Left forelimb (tissue), 1 donor: ENCODE measurements around the gene TMEM18.
"Not testable (repeated sequence)": the region's sequence is repeated elsewhere in the genome, so short reads cannot be mapped to it uniquely, and the experiment has no call there.

Experiments
- DNase-seq: peaks from one replicate; pipeline ENCODE4 v3.0.0-alpha.2; 2018; ENCODE audit warnings: low spot score

TMEM18 gene

DNA sequence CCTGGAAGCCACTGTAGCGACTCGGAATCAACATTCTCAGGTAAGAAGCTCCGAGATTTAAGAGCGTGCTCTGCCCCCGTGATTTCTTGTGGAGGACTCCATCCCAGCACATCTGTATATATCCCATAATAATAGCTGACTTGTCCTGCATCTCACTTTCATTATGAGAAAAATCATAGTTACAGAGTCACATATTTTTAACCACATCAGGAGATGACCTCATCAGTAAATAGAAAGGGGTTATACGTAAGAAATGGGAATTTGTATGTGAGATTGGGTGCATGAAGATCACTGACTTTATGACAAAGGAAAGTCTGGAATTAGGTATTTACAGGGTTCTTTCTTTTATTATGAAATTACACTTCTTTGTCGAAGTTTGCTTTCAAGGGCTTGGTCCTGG, 16.4 kb upstream of the TMEM18 start:
- DNase-seq = no peak

DNA sequence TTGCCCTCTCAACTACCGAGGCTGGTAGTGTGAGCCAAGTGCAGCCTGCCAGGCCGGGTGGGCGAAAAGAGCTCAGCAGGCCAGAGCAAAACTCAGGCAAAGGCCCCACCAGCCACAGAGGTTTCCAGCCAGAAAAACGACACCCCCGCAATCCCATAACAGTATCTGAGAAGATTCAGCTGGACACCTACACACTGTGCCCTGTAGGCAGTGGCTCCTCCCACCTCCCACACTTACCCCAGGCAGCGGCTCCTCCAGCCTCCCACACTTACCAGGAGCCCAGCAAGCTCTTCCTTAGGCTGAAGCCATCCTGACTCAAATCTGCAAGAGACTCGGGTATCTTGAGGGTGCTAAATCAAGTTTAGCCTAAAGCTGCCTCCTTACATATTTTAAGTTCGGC, 15.6 kb upstream of the TMEM18 start:
- no peak for DNase-seq

DNA sequence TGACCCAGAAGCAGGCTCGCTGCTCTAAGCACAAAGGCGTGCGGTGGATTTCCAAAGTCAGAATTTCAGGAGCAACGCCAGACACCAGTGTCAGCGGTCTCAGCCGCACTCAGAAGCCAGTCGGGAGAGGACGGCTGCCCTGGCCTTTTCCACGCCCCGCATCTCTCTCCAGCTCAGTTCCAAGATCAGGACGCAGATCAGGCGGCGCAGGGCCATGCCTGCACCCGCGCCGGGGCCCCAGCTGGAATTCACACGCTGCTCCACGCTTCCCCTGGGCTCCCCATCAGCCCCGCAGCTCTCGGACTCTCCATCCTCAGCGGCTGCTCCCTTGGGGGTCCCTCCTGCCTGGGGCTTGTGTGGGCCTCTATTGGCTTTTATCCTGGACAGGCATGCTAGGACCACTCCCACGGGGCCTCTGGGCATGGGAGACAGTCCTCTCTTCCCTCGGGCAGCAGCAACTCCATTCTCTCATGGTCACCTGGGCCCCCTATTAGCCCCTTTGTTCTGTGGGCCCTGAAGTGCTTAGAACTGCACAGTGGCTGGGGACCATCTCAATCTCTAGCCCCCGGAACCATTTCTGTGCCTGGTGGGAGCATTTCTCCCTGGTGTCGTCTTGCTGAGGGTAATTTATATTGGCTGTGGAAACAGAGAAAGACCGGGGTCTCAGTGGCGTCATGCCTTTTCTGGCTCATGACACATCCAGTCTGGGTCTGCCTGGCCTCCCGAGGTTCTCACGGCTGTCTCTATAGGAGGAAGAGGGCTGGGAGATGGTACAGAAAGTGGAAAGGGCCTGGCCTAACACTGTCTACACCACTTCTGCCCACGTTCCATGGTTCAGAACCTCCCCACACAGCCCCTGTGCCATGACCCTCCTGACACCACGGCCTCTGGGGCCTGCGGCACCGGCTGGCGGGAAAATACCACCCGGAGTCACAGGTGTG, 14.9 kb upstream of the TMEM18 start:
- no peak for DNase-seq

DNA sequence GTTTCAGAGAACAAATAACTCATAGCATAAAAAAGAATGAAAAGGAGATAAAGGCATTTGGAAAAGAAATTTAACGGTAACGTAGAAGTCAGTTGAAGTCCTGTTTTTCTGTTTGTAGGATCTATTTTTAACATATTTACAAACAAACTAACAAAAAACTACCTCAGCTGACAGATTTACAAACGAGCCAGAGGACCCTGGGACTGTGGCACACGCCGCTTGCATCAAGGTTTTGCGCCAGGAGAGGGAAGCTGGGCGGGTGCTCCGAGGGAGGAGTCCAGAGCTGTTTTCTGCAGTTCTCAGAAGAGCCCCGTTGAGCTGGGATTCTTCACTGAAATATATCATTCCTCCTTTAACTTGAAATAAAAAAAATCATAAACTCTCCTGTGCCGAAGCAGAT, 13.6 kb upstream of the TMEM18 start:
- no peak for DNase-seq

DNA sequence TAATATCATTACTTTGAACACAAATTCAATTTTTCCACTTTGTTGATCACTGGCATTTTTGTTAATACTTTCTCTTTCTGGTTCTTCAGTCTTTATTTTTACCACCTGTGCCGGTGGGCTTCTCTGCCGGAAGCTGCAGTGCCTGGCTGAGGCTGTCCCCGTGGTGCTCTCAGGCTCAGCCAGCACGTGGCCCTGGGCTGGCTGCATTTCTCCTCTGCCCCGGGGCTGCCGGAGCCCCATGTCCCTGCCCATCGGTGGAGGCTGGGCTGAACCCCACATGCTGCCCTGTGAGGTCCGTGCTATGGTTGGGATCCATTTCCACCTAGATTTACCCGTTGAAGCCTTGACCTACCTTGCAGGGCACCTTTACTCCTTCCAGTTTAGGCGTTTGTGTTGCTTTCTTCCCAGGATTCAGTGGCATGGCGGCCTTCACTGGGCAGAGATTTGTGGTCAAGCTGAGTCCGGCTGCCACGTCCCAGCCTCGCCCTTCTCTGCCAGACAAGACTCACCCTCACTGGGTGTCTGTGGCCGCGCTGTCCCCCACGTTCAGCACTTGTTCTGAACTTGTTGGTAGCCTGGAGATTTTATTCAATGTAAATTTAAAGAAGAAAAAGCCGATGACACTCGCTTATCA, 12.8 kb upstream of the TMEM18 start:
- DNase-seq = no peak

DNA sequence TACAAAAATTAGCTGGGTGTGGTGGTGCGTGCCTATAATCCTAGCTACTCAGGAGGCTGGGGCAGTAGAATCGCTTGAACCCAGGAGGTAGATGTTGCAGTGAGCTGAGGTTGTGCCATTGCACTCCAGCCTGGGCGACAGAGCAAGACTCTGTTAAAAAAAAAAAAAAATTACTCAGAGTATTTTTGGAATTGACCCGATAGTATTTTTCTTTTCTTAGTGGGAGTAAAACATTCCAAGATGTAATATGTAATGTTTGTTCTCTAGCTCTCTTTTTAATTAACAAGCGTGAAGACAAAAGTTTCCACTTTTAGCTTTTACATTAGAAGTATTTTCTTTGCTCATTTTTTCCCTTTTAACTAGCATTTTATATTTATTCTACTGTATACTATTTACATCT, 12.0 kb upstream of the TMEM18 start:
- no peak for DNase-seq

DNA sequence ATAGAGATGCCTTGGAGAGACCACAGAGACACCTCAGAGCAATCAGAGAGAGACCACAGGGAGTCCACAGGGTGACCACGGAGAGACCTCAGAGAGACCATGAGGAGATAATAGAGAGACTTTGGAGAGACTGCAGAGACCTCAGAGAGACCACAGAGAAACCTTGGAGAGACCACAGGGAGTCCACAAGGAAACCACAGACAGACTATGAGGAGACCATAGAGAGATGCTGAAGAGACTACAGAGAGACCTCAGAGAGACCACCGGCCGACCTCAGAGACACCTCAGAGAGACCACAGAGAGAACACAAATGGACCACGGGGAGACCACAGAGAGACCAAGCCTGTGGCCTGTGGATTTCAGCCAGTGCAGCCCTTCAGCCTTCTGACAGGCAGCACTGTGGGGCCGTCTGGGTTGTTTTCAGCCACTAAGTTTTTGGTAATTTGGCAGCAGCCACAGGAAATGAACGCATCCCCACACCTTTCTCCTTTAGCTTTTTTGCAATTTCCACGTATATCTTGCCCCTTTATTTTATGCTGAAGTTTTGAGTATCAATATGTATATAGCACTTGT, 11.4 kb upstream of the TMEM18 start:
- DNase-seq = no peak

DNA sequence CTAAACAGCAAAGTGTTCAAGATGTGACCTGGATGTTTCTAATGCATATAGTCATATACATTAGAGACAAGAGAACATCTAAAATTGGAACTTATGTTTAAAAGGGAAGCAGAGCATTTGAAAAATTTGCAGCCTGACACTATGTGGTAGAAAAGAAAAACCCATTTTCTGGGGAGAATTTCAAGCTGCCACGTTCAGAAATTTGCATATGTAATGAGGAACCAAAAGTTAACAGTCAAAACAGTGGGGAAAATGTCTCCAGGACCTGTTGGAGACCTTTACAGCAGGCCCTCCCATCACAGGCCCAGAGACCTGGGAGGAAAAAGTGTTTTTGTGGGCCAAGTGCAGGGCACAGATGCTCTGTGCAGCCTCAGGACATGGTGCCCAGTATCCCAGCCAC, 8.2 kb upstream of the TMEM18 start:
- no peak for DNase-seq

DNA sequence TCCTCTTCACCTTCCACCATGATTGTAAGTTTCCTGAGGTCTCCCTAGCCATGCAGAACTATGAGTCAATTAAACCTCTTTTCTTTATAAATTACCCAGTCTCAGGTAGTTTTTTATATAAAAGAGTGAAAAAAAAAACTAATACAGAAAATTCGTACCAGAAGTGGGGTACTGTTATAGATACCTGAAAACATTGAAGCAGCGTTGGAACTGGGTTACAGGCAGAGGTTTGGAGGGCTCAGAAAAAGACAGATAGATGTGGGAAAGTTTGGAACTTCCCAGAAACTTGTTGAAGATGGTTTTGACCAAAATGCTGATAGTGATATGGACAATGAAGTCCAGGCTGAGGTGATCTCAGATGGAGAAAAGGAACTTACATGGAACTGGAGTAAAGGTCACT, 7.7 kb upstream of the TMEM18 start:
- DNase-seq = not testable (repeated sequence)

DNA sequence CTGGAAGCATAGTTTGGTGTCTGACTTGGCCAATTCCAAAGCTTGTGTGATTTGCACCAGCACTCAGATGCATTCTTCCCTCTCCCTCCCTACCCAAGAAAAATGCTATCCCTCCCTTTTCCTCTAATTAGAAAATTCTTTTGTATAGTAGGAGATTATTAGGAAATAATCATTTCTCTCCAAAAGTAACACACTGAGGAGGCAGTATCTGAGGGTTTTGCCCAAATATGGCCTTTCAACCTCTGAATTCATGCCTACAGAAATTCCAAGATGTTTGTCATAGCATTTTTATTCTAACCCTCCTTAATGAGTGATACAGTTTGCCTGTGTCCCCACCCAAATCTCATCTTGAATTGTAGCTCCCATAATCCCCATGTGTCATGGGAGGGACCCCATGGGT, 5.0 kb upstream of the TMEM18 start:
- no peak for DNase-seq

DNA sequence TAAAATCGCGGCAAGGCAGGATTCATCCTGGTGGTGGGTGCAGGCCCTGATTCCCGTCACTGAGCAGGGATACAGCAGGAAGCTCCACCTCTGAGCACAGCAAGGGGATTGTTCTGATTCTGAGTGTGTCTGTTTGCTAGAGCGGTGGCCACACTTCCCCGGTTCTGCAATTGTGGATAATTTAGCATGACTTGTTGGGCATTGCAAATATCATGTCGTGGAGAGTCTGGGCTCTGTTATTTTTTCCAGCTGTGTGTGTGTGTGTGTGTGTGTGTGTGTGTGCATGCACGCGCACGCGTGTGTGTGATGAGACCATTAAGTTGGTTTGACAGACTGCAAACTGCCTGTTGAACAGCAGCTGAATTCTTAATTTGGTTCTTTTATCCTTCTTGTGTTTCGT, 4.1 kb upstream of the TMEM18 start:
- no peak for DNase-seq

DNA sequence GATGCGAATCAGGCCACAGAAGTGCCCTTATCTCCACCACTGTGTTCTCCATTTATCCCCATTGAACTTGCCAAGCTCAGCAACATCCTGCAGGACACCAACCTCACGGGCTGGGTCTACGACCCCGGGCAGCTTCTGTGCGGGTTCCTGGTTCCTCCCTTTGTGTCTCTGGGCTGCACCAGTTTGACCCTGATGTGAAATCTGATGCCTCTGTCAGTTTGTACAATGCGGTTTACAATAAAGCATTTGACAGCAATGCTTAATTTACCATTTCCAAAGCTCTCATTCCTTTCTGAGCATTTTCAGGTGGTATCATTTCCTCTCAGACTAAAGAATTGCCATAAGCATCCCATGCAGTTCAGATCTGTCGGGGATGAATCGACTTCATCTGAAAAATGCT, 3.3 kb upstream of the TMEM18 start:
- DNase-seq = no peak

DNA sequence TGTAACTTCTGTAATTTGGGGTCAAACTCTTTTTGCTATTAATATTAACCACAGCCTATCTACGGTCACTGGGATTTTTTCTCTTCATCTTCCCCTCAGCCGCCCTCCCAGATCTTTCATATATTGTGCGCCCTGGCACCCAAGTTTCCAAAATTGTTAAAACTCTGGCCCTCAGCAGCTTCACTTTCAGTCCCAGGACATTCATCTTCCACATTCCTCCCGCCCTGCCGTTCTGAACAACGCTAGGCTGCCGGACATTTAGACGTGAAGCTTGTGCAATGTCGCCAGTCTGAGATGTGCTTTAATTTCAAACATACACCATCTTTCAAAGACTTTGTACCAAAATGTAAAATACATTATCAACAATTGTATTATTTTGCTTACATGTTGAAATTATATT, 1.8 kb upstream of the TMEM18 start:
- DNase-seq = no peak

DNA sequence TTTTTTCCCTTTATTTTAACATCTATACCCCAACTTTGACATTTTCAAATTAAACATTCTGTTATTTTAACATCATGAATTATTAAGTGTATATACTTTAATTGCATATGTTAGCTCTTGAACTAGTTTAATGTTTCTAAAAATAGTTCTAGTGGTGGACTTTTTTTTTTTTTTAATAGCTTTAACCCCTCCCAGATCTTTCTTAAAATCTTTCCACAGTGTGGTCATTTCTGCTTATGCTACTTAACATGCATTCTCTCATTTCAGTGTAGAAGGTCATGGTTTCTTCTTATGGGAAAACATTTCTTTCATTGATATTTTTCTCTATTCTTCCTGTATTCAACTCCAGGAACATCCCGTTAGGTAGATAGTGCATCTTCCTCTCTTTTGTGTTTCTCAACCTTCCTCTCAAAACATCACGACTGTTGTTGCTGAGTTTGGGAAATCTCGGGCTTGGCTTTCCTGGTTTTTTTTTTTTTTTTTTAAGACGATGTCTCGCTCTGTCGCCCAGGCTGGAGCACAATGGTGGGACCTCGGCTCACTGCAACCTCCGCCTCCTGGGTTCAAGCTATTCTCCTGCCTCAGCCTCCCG, 849 bp upstream of the TMEM18 start:
- DNase-seq = no peak

DNA sequence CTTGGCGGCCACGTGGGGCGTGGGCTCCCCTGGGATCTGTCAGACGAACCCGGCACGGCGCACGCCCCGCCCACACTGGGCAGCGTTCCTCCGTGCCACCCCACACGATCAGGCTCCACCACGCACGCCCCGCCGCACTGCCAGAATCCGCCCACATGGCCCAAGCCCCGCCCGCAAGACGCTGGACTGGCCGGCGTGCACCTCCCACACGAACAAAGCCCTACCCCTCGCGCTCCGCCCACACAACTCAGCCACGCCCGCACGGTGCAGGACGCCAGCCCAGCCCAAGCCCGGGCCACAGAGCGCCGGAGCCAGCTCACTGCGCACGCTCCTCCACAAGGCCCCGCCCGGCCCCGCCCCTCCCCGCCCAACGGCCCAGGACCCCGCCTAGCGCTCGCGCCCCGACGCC, 555 bp downstream of the TMEM18 start:
- no peak for DNase-seq

DNA sequence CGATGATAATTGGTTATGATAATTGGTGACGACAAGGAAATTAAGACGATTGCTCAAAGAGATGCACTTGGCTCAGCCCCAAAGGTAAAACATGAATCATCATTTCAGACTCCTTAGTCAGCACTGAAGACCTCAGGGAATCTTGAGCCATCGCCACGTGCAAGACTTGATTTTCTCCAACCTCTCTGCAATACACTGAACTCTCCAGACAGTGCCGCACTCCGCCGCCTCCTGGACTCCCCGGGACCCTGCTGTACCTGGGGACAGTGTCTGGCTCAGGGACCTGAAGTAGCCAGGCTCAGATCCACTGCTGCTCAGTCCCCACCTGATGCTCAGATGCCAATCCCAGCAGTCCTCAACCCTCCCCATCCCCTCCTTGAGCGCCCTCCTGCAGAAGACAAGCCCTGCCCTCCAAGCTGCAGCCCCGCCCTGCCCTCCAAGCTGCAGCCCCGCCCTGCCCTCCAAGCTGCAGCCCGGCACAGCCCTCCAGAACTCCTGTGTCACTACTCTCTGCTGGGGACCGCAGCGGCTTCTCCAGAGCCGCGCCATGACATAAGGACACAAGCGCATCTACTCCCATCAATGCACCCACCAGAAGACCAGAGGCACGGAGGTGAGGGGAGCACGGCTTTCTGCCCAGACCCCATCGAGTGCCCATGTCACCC, 1.1 kb downstream of the TMEM18 start:
- no peak for DNase-seq

DNA sequence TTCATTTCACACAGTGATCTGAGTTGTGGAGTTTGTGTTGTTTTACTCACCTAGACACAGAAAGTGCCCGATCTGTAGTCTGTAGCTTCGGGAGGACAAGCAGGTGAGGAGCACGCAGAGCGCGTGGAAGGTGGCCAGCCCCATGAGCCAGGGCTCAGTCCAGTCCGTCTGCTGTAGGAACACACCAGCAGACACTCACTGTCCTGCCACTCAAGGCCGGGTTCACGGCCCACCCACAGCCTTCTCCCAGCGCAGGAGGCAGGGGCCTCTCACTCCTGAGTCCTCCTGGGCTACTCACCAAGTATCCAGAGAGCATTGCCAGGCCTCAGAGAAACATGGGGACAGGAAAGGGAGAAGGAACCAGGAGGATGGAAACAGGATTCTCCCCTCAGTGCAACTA, 1.7 kb downstream of the TMEM18 start:
- no peak for DNase-seq

DNA sequence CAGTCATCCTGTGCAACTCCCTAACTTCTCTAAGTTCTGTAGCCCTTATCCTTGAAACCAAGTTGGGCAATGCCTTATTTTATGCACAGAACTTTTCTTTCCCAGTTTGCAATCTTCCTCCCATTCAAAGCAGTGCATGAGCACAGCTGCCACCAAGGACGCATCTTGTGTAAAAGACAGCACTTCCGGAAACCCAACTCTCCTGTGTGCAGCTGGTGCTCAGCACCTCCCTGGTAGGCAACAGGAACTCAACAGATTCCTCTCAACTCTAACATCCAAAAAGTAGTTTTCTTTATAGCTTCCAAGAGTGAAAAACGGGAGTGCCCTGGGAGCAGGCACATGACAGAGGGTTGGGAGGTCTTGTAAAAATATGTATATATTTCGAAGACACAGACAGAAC, 2.2 kb downstream of the TMEM18 start:
- no peak for DNase-seq

DNA sequence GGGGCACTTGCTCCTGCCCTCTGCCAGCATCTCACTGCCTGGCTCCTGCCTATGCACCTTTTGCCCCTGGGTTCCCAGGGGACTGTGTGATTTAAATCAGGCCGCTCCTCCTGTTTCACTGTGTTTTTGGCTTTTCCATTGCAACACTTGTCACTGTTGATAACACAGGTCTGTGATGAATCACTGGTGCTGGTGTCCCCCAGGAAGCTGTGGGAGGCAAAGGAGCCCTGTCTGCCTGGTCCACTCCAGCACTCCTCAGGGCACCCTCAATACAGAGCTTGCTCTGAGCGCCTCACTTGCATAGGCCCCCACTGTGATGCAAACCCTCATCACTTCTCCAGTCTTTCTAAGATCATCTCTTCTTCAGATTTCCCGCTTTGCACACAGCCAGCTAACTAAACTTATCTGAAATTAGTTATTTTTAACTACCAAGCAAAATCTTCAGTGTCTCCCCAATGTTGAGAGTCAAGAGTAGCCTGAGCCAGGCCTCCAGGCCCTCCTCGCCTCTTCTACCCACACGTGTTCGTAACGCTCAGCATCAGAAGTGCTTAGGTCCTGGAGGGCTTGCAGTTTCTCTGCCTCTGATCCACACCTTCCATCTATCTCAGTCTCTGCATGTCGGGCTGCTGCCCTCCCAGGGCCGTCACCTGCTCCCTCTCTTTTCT, 2.8 kb downstream of the TMEM18 start:
- no peak for DNase-seq

DNA sequence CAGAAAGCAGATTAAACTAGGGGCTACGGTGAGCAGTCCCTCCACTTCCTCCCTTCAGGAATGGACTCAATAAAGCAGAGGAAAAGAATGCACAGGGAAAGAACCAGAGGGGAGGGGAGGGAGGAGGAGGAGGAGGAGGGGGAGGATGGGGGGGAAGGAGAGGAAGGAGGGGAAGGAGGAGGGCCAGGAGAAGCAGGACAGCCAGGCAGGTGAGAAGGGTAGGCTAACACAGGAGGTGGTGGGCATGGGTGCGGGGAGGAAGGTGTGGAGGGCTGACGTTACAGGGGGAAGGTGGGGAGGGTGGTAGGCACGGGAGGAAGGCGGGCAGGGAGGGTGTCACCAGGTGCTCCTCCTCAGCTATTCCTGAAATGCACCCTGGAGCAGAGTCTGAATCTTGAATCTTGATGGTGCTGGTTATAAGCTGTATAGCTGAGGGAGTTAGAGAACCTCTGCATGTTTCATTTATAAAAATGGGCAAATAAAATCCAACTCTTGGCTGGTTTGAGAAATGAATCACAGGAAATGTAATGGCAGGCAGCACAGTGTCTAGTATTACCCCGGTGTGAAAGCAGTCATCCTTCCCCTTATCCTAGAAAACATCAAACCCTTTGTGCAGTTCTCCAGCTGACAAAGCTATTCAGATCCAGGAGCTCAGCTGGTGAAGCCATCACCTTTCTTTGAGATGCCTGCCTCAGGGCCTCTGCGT, 3.4 kb downstream of the TMEM18 start:
- no peak for DNase-seq

DNA sequence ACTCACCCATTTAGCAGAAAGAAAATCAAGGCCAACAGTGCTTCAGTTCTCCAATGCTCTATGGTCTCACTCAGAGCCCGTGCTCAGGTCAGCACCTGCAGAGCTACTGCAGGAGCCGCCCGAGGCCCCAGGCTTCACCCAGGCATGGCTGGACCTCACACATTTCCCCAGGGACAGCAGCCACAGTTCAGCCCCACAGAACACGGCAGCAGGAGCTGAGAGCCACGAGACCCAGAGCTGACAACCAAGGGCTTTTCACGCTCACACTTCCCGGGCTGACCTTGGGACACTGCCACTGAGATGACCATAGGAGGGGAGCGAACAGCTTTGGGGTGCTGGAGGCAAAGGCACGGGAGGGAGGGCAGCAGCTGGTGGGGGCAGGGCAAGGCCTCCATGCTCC, 4.2 kb downstream of the TMEM18 start:
- DNase-seq = no peak
